Measurements from ENCODE around the gene CKB.
"Not testable (repeated sequence)": the region's sequence is repeated elsewhere in the genome, so short reads cannot be mapped to it uniquely, and the experiment has no call there.

CKB gene

DNA sequence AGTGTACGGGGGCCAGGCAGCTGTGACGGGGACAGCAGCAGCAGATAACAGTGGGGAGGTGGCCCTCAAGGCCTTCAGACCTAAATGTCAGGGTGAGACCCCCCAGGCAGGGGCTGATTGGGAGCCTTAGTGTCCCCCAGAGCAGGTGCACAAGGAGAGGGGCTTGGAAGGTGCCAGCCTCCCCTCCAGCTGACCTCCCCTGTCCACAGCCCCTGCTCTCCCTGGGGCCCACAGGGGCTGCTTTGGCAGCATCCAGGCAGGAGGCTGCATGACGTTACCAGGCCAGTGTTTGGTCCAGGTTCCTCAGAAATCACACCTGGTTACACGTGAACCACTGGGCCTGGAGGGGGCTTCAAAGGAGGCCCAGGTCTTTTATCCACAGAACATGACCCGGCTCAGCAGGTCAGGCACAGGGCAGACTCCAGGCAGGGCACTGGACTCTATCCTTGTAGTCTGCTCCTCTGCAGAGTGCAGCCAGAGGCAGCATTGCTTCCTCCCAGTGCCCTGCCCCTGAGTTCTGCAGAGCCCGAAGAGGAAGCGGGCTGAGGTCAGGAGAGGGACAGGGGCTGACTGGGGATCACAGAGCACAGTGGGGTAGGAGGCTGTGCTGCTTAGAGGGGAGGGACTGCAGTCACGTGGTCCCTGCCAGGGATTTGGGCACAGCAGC, 3.8 kb upstream of the CKB start:
- DNase-seq, result peak; percentile 41

- DNase-seq, result not testable (repeated sequence)
Measured at GRCh38 chr14:103525430-103526246, 3.0 kb upstream of the CKB start.

- DNase-seq, result no peak
Measured at GRCh38 chr14:103524002-103524935, 1.6 kb upstream of the CKB start.

GRCh38 chr14:103523575-103523954, 935 bp upstream of the CKB start:
- no peak for DNase-seq

GRCh38 chr14:103521951-103522563, 573 bp downstream of the CKB start:
- DNase-seq, result peak; percentile 51

- DNase-seq, result peak; percentile 64
Measured at GRCh38 chr14:103521438-103521950, 1.1 kb downstream of the CKB start.

DNA sequence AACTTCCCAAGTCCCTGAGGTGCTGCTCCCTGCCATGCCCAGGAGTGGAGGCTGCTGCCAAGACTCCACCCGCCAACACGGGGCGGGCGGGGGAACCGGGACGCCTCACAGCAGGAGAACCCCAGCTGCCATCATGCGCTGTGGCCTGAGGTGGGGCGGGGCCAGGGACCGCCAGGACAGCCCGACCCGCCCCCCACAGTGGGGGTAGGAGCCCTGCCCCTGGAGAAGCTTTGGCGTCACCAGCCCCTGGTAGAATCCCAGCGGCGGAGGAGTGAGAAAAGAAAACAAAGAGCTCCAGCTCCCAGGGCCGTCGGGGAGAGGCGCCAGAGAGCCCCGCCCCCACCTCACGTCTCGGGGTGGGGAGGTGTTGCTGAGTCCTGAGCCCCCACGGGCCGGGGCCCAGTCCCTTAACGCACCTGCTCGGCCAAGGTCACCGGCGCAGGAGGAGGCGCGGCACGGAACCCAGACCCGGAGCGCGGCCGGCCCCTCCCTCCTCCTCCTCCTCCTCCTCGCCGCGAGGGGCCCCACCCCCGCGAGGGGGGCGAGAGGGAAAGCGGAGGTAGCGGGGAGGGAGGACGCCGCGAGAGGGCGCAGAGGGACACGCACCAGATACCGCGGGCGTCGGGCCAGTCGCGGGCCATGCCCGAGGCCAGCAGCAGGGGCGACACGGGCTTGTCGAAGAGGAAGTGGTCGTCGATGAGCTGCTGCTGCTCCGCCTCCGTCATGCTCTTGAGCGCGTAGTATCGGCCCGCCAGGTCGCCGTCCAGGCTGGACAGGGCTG, 1.8 kb downstream of the CKB start:
- peak; percentile 93 for DNase-seq

DNA sequence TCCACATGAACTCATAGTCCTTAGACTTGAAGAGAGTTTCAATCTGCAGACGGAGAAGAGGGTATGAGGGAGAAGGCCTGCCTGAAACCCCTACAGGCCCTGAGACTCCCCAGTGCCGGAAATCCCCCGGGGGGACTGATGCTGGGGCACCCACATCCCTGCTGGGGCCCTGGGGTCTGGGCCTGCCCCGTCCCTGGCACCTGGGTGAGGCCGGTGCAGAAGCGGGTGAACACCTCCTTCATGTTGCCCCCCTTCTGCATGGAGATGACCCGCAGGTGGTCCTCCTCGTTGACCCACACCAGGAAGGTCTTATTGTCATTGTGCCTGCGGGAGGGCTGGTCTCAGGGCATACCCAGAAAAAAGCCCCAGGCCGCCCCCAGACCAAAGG, 2.4 kb downstream of the CKB start:
- DNase-seq, result no peak

DNA sequence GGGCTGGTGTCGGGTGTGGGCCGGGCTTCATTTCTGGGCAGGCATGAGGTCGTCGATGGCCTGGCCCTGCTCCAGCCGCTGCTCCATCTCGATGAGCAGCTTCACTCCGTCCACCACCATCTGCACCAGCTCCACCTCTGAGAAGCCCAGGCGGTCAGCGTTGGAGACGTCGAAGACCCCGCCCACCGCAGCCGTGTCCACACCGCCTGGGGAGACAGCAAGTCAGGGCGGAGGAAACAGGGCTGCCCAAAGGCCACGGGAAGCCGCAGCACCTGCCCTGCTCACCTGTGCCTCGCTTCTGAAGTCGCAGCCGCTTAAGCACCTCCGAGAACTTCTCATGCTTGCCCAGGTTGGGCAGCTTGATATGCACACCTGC, 2.8 kb downstream of the CKB start:
- DNase-seq, result no peak

GRCh38 chr14:103519043-103519836, 3.4 kb downstream of the CKB start:
- DNase-seq, result peak; percentile 82

DNA sequence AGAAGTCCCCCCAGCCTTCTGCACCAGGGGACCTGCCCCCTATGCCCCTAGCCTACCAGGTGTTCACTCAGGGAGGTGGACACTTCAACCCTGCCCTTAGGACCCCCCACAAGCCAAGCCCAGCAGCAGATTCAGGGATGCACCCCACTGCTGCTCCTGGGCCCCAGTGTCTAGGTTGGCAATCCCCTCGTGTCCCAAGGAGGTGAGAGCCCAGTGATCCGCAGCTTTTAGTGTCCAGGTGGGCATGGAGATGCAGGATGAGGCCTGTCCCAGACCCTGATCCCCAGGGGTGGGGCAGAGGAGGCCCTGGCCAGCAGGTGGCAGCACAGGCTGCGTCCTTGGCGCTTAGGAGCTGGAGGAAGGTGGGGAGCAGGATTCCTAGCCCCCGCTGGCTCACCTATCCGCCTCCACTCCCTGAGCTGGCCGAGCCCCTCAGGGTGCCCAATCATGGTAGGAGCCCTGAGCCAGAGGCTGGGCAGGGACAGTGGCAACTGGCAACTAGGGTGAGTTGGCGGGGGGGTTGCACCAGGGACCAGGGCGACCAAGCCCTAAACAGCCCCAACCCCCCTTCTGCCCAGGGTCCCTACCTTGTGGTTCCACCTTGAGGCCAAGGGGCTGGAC, 4.1 kb downstream of the CKB start:
- peak; percentile 76 for DNase-seq

GRCh38 chr14:103517721-103518421, 4.8 kb downstream of the CKB start:
- DNase-seq, result no peak

DNA sequence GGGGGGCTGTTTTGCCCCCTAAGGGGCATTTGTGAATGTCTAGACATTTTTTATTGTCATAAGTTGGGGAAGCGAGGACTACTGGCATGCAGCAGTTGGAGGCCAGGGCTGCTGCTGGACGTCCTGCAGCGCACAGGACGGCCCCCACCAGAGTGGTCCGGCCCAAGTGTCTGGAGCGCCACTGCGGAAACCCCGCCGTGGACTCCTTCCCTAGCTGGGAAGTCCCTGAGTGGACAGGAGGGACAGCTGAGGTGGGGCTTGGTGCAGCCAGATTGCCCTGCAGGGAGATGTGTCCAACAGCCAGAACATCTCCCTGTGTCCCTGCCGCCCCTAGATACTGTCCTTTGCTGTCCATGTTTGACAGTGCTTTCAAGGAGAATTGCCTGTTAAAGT, 5.5 kb downstream of the CKB start:
- DNase-seq, result no peak

- DNase-seq, result no peak
Measured at GRCh38 chr14:103516426-103517173, 6.0 kb downstream of the CKB start.

DNA sequence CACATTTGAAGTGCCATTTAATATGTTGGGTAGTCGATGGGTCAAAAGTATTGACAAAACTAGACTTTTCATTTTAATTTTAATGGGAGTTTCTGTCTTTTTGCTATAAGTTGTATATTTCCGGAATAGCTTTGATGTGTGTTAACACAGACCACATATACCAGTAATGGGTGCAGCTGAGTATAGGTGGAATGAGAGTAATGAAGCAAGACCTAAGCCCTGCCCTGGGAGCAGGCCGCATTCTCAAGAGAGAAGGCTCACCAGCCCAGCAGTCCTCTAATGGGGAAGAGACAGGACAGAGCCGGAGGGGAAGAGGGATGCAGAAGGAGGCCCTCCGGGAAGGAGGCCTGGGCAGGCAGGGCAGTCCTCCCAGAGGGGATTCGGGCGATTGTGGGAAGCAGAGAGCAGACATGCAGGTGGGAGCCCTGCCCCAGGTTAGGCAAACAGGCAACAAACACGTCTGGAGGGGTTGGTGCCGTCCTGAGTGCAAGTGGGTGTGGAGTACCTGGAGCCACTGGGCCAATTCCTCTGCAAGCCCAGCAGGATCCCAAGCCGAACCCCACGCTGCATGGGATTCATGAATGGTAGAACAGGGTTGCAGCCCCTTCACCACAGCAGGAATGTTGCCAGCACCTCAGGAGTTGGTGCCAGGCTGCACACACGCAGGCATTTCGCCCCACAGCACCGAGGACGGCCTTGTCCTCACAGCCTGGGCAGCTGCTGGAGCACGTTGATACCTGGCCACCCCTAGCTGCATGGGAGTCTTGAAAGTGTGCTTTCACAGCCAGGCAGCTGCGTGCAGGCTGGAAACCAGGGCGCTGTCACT, 7.8 kb downstream of the CKB start:
- DNase-seq, result no peak

GRCh38 chr14:103512701-103513611, 9.7 kb downstream of the CKB start:
- DNase-seq, result peak; percentile 80

GRCh38 chr14:103512180-103512579, 10.4 kb downstream of the CKB start:
- not testable (repeated sequence) for DNase-seq
